ENCODE results near the gene PLCB4.

DNA sequence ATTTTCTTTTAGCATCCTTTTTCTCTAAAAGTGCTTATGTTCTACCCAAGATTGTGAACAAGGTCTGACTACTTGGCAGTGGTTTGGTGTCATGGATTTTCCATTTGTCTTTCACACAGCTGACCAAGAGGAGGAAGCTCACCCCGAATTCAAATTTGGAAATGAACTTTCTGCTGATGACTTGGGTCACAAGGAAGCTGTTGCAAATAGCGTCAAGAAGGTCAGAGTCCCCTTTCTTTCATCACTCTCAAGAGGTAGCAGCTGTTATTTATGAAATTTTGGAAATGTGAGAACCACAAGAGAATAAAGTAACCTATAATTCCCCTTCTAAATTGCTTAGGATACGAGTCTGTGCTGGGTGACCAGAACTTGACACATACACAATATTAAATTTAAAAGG lies 332.5 kb downstream of the PLCB4 start:
- TF ChIP-seq POLR2AphosphoS5 (IDR thresholded peaks at IDR 0.05; ENCODE audit: low read depth, low read length), result no peak
- TF ChIP-seq POLR2A (IDR thresholded peaks at IDR 0.05; ENCODE audit: low read depth, low read length), result no peak
- TF ChIP-seq SPI1 (IDR thresholded peaks at IDR 0.05; ENCODE audit: low read depth, low read length), result no peak
- TF ChIP-seq TAF1 (IDR thresholded peaks at IDR 0.05; ENCODE audit: low read depth, low read length), result no peak
